ENCODE measurements around the gene ST3GAL2. TPM values are rescaled to one million over a fixed set of nuclear protein-coding genes. Genes with fewer than 3 reads are reported as not detected.

Gene ST3GAL2
- total and polyA plus RNA-seq, 2 donors (not counting 3 experiments of a cell fraction or from before 2014, with no cell fraction given): 23.0 to 50.4 TPM

DNA sequence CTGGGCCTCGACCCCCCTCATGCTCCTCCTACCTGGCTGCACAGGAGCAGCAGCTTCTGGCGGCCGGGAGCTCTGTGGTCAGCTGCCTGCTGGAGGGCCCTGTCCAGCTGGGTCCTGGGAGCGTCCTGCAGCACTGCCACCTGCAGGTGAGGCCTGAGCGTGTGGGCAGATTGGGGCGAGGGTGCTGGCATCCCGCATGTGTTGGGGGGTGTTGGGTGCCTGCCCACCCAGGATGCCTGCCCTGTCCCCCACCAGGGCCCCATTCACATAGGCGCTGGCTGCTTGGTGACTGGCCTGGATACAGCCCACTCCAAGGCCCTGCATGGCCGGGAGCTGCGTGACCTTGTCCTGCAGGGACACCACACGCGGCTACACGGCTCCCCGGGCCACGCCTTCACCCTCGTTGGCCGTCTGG lies 32.0 kb upstream of the ST3GAL2 start:
- no peak overlapping the region for H3K27ac ChIP-seq (ENCODE audit: insufficient read depth, low read depth, low read length)
- H3K9me3 ChIP-seq (replicated peaks; ENCODE audit: control insufficient read depth, insufficient read depth, low read length): no peaks in the 10 kb centered on the region
- H3K4me2 ChIP-seq (ENCODE audit: insufficient read depth, low read length): no peak overlapping the region
- H3K79me2 ChIP-seq (ENCODE audit: control insufficient read depth, insufficient read depth, low read length): no peaks in the 10 kb centered on the region
- H3K9ac ChIP-seq (replicated peaks; ENCODE audit: extremely low read depth, insufficient read depth, low read length): no peak overlapping the region
- intact Hi-C loops (cut with micrococcal nuclease): loop anchor here (1.0 kb wide), 1 partner anchor 76 kb away; no protein-coding TSS in a partner anchor
- no peaks in the 10 kb centered on the region for H3K9me1 ChIP-seq (replicated peaks; ENCODE audit: control insufficient read depth, extremely low read depth, insufficient read depth, low read length)
- no peak for FAIRE-seq
- dilution Hi-C loops (cut with MboI; ENCODE audit: extremely low pct_ligation_motif_present, low sequenced_read_pairs): no loop called here
- ChIA-PET POLR2A (no interaction called here), CTCF (interaction anchor here (0.6 to 2.3 kb wide), 13 partner anchors 10 to 101 kb away, joined by 3 to 23 read pairs (median 4); partner anchors contain the start of gene FCSK)
- no peaks in the 10 kb centered on the region for H3K27me3 ChIP-seq (ENCODE audit: control insufficient read depth in 2 of 2, insufficient read depth in 2 of 2, low read length in 2 of 2)
- TF ChIP-seq, protein P1, sequence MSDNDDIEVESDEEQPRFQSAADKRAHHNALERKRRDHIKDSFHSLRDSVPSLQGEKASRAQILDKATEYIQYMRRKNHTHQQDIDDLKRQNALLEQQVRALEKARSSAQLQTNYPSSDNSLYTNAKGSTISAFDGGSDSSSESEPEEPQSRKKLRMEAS (IDR thresholded peaks at IDR 0.05; ENCODE audit: insufficient read depth, insufficient read length): no peak
- no peak for TF ChIP-seq JUN (IDR thresholded peaks at IDR 0.05; ENCODE audit: borderline replicate concordance, insufficient read depth, insufficient read length, low read depth)
- no peak for TF ChIP-seq FOS (IDR thresholded peaks at IDR 0.05; ENCODE audit: borderline replicate concordance, insufficient read depth, low read length)
- no peak for TF ChIP-seq POLR2AphosphoS5 (IDR thresholded peaks at IDR 0.05; ENCODE audit: insufficient read depth, low read depth, low read length)
- TF ChIP-seq, protein P2, sequence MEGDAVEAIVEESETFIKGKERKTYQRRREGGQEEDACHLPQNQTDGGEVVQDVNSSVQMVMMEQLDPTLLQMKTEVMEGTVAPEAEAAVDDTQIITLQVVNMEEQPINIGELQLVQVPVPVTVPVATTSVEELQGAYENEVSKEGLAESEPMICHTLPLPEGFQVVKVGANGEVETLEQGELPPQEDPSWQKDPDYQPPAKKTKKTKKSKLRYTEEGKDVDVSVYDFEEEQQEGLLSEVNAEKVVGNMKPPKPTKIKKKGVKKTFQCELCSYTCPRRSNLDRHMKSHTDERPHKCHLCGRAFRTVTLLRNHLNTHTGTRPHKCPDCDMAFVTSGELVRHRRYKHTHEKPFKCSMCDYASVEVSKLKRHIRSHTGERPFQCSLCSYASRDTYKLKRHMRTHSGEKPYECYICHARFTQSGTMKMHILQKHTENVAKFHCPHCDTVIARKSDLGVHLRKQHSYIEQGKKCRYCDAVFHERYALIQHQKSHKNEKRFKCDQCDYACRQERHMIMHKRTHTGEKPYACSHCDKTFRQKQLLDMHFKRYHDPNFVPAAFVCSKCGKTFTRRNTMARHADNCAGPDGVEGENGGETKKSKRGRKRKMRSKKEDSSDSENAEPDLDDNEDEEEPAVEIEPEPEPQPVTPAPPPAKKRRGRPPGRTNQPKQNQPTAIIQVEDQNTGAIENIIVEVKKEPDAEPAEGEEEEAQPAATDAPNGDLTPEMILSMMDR (IDR thresholded peaks at IDR 0.05; ENCODE audit: extremely low read depth in 1 of 2, insufficient read depth in 1 of 2, low read depth in 1 of 2, low read length in 2 of 2): peak; percentile 36 to 58
- H4K20me1 ChIP-seq (replicated peaks; ENCODE audit: control insufficient read depth, extremely low read depth, insufficient read depth, low read length): no peaks in the 10 kb centered on the region
- DNase-seq (ENCODE audit: low read depth, low spot score): peak; percentile 18
- BruUV-seq (replicated peaks): no TSS peak
- H3K4me3 ChIP-seq (replicated peaks in 1 of 3; ENCODE audit: insufficient read depth in 1 of 3, low read depth in 1 of 3, low read length in 3 of 3): no peak overlapping the region
- H3K36me3 ChIP-seq (ENCODE audit: control insufficient read depth in 2 of 2, extremely low read depth in 1 of 2, insufficient read depth in 2 of 2, low read length in 2 of 2): no peaks in the 10 kb centered on the region
- H2AFZ ChIP-seq (ENCODE audit: low read depth, low read length): no peak overlapping the region
- no peaks in the 10 kb centered on the region for H3K4me1 ChIP-seq (ENCODE audit: control insufficient read depth, extremely low read depth, insufficient read depth, low read length)

All from endothelial cell of umbilical vein (primary cell).